HEK293T (cell line): ENCODE measurements around the gene HSBP1L1.

Experiments used
- CTCF ChIA-PET: fragments of 350-600 bp; formaldehyde crosslinking; extraction: SDS; loops from one replicate; lab custom pipeline; 2021; ENCODE audit warnings: antibody characterized with exemption, inconsistent platforms; lab: Yijun Ruan, JAX
- POLR2A ChIA-PET: fragments of 350-600 bp; formaldehyde crosslinking; extraction: SDS; loops from one replicate; lab custom pipeline; 2020; ENCODE audit warnings: antibody characterized with exemption, inconsistent platforms; lab: Yijun Ruan, JAX
- DNase-seq: peaks from one replicate; pipeline ENCODE4 v3.0.0; 2012; ENCODE audit warnings: mixed read lengths; ENCODE audit errors: extremely low spot score
- ARNT ChIP-seq: fragments of 450-650 bp; IDR thresholded peaks from 2 replicates; pipeline ENCODE4 v1.6.1; 2017; ENCODE audit warnings: mild to moderate bottlenecking
- BHLHE40 ChIP-seq: fragments of 450-650 bp; IDR thresholded peaks from 2 replicates; pipeline ENCODE4 v1.6.1; 2016; ENCODE audit warnings: mild to moderate bottlenecking, moderate library complexity, borderline replicate concordance
- CTBP1 ChIP-seq: fragments of 450-650 bp; IDR thresholded peaks from 2 replicates; pipeline ENCODE4 v1.6.1; 2016; ENCODE audit warnings: borderline replicate concordance
- ELF4 ChIP-seq: fragments of 450-650 bp; IDR thresholded peaks from 2 replicates; pipeline ENCODE4 v1.6.1; 2017; ENCODE audit warnings: antibody characterized with exemption
- FOXA1 ChIP-seq: fragments of 450-650 bp; IDR thresholded peaks from 2 replicates; pipeline ENCODE4 v1.6.1; 2016; ENCODE audit warnings: mild to moderate bottlenecking
- FOXK2 ChIP-seq: fragments of 450-650 bp; IDR thresholded peaks from 2 replicates; pipeline ENCODE4 v1.6.1; 2016; ENCODE audit warnings: mild to moderate bottlenecking
- FOXM1 ChIP-seq: fragments of 450-650 bp; IDR thresholded peaks from 2 replicates; pipeline ENCODE4 v1.6.1; 2017; ENCODE audit warnings: mild to moderate bottlenecking, borderline replicate concordance
- HDGF ChIP-seq: fragments of 450-650 bp; IDR thresholded peaks from 2 replicates; pipeline ENCODE4 v1.6.1; 2017; ENCODE audit warnings: antibody characterized with exemption, borderline replicate concordance
- L3MBTL2 ChIP-seq: fragments of 450-650 bp; conservative IDR thresholded peaks from 2 replicates; pipeline ENCODE4 v1.6.1; 2016; ENCODE audit warnings: mild to moderate bottlenecking
- LEF1 ChIP-seq: fragments of 450-650 bp; IDR thresholded peaks from 2 replicates; pipeline ENCODE4 v1.6.1; 2017; ENCODE audit warnings: mild to moderate bottlenecking, borderline replicate concordance
- NFRKB ChIP-seq: fragments of 450-650 bp; IDR thresholded peaks from 2 replicates; pipeline ENCODE4 v1.6.1; 2016; ENCODE audit warnings: mild to moderate bottlenecking, moderate library complexity
- PKNOX1 ChIP-seq: fragments of 450-650 bp; IDR thresholded peaks from 2 replicates; pipeline ENCODE4 v1.6.1; 2016
- SP1 ChIP-seq: fragments of 450-650 bp; IDR thresholded peaks from 2 replicates; pipeline ENCODE4 v1.6.1; 2017
- SUZ12 ChIP-seq: fragments of 450-650 bp; IDR thresholded peaks from 2 replicates; pipeline ENCODE4 v1.6.1; 2016; ENCODE audit warnings: mild to moderate bottlenecking
- TARDBP ChIP-seq: fragments of 450-650 bp; IDR thresholded peaks from 2 replicates; pipeline ENCODE4 v1.6.1; 2016
- ZNF384 ChIP-seq: fragments of 450-650 bp; IDR thresholded peaks from 2 replicates; pipeline ENCODE4 v1.6.1; 2016

HSBP1L1 gene

GRCh38 chr18:79918615-79919011 is 45.8 kb upstream of the HSBP1L1 start:
- no peak for TF ChIP-seq FOXK2
- no peak for TF ChIP-seq ELF4
- no peak for TF ChIP-seq L3MBTL2
- no peak for TF ChIP-seq CTBP1
- TF ChIP-seq SUZ12: no peak
- no peak for TF ChIP-seq PKNOX1
- TF ChIP-seq FOXM1: no peak
- TF ChIP-seq FOXA1: no peak
- no peak for TF ChIP-seq BHLHE40
- TF ChIP-seq NFRKB: no peak
- TF ChIP-seq SP1: no peak
- no peak for TF ChIP-seq TARDBP
- TF ChIP-seq LEF1: no peak
- POLR2A ChIA-PET: no interaction called here
- CTCF ChIA-PET: no interaction called here
- DNase-seq: no peak

- CTCF ChIA-PET: no interaction called here
- TF ChIP-seq LEF1: no peak
- TF ChIP-seq CTBP1: no peak
- TF ChIP-seq ZNF384: no peak
- POLR2A ChIA-PET: no interaction called here
- DNase-seq: no peak
These were observed 45.4 kb upstream of the HSBP1L1 start for GRCh38 chr18:79919089-79919488.

GRCh38 chr18:79921984-79922965 is 42.2 kb upstream of the HSBP1L1 start:
- DNase-seq: no peak
- no peak for TF ChIP-seq BHLHE40
- TF ChIP-seq FOXA1: no peak
- TF ChIP-seq L3MBTL2: no peak
- no peak for TF ChIP-seq LEF1
- TF ChIP-seq ELF4: no peak
- no peak for TF ChIP-seq NFRKB
- no peak for TF ChIP-seq HDGF
- no peak for TF ChIP-seq SUZ12
- no peak for TF ChIP-seq CTBP1
- no peak for TF ChIP-seq FOXK2
- no peak for TF ChIP-seq PKNOX1
- TF ChIP-seq ZNF384: no peak
- TF ChIP-seq SP1: no peak
- TF ChIP-seq TARDBP: no peak
- POLR2A ChIA-PET: no interaction called here
- CTCF ChIA-PET: no interaction called here

GRCh38 chr18:79922971-79923411 is 41.5 kb upstream of the HSBP1L1 start:
- TF ChIP-seq SP1 (no peak), FOXM1 (no peak), NFRKB (no peak), FOXA1 (no peak), LEF1 (no peak), SUZ12 (no peak), HDGF (no peak), ZNF384 (no peak), PKNOX1 (no peak), FOXK2 (no peak)
- ChIA-PET CTCF (no interaction called here), POLR2A (no interaction called here)
- no peak for DNase-seq

GRCh38 chr18:79923896-79924585 is 40.4 kb upstream of the HSBP1L1 start:
- DNase-seq: no peak
- TF ChIP-seq ELF4: no peak
- TF ChIP-seq ARNT: no peak
- TF ChIP-seq FOXK2: no peak
- no peak for TF ChIP-seq L3MBTL2
- TF ChIP-seq FOXM1: no peak
- no peak for TF ChIP-seq HDGF
- TF ChIP-seq CTBP1: no peak
- no peak for TF ChIP-seq NFRKB
- no peak for TF ChIP-seq SUZ12
- no peak for TF ChIP-seq LEF1
- no peak for TF ChIP-seq TARDBP
- TF ChIP-seq BHLHE40: no peak
- no peak for TF ChIP-seq FOXA1
- TF ChIP-seq PKNOX1: no peak
- POLR2A ChIA-PET: no interaction called here
- CTCF ChIA-PET: no interaction called here
